ENCODE results near the gene CA10. TPM values are rescaled to one million over a fixed set of nuclear protein-coding genes. Genes with fewer than 3 reads are reported as not detected.

The CA10 gene
- total RNA-seq, 1 experiment from 2014 or later: 0.46 TPM

DNA sequence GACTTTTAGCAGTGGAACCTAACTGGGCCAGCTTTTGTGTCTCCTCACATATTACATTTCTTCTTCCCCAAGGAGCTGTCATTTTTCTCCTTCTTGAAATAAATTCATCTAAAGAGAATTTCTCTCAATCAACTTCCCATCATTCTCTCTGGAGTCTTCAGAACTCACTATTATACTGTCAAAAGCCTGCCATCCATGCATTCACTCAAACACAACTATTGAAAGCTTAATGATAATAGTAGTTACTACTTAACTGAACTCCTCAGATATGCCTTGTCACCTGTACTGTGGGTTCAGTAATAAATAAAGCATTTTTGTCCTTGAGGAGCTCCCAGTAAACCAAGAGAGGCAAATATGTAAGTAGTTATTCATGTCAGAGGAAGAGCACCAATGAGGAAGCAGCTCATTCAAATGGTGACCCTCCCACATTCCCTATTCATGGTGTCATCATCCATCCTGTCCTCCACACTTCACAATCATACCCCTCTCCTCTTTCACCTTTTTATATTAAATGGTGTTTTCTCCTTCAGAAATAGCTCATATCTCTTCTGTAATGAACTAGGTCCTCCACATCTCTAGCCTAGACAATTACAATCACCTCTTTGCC lies 162.6 kb downstream of the CA10 start:
- Histone ChIP-seq H2AK5ac (ENCODE audit: insufficient read length, low read length) (no peak overlapping the region), H3T11ph (ENCODE audit: low read length) (no peak overlapping the region), H3K14ac (ENCODE audit: insufficient read depth, low read length) (no peak overlapping the region), H2AFZ (ENCODE audit: low read length) (no peak overlapping the region), H3K9ac (ENCODE audit: extremely low read depth, insufficient read length, low read length) (no peak overlapping the region), H3K23me2 (ENCODE audit: insufficient read length, low read depth, low read length, poor library complexity, severe bottlenecking) (no peaks in the 10 kb centered on the region), H3K4me1 (ENCODE audit: insufficient read depth, low read length) (no peaks in the 10 kb centered on the region), H3K9me3 (ENCODE audit: control insufficient read depth, low read depth, low read length) (no peaks in the 10 kb centered on the region), H3K23ac (ENCODE audit: insufficient read length, low read depth, low read length) (no peak overlapping the region), H3K79me1 (ENCODE audit: insufficient read depth, low read depth, low read length, poor library complexity, severe bottlenecking) (no peaks in the 10 kb centered on the region), H4K5ac (ENCODE audit: insufficient read length, low read depth, low read length) (no peak overlapping the region), H3K79me2 (ENCODE audit: insufficient read depth, low read length) (no peaks in the 10 kb centered on the region), H4K91ac (ENCODE audit: insufficient read length, low read depth, low read length) (no peak overlapping the region), H3K27me3 (ENCODE audit: insufficient read depth, low read length) (no peaks in the 10 kb centered on the region), H3K56ac (ENCODE audit: insufficient read length, low read depth, low read length) (no peak overlapping the region), H3K18ac (ENCODE audit: insufficient read length, low read depth, low read length) (no peak overlapping the region), H3K4me2 (ENCODE audit: insufficient read depth, insufficient read length, low read length) (no peak overlapping the region), H3K4ac (ENCODE audit: low read depth, low read length) (no peak overlapping the region), H2BK12ac (ENCODE audit: insufficient read length, low read depth, low read length) (no peak overlapping the region), H2BK15ac (ENCODE audit: low read depth, low read length) (no peak overlapping the region), H2BK5ac (ENCODE audit: insufficient read length, low read length) (no peak overlapping the region), H4K20me1 (ENCODE audit: control insufficient read depth, insufficient read depth, insufficient read length) (no peaks in the 10 kb centered on the region), H4K8ac (replicated peaks; ENCODE audit: insufficient read length, low read depth, low read length) (no peak overlapping the region), H3K27ac (ENCODE audit: insufficient read length, low read depth, low read length) (no peak overlapping the region), H2BK20ac (ENCODE audit: low read depth, low read length, poor library complexity, severe bottlenecking) (no peak overlapping the region), H2BK120ac (ENCODE audit: low read depth, low read length, poor library complexity, severe bottlenecking) (no peak overlapping the region)
- no peak for TF ChIP-seq CTCF (conservative IDR thresholded peaks at IDR 0.05)
- Mint-ChIP-seq H3K27me3 (ENCODE audit: low read depth) (no peaks in the 10 kb centered on the region; the same call in 1 of the 2 replicates), H3K36me3 (ENCODE audit: insufficient read depth in 1 of 3, low read depth in 3 of 3) (no peaks in the 10 kb centered on the region), H3K4me1 (peaks cover 0 to 2% of the 10 kb centered on the region in 2 experiments; a peak in 1 of 4 replicates), H3K4me3 (no peak overlapping the region), H3K27ac (no peak overlapping the region), H3K9me3 (no peaks in the 10 kb centered on the region)
- no peak for DNase-seq

All from H9 (cell line).